DMS 273 (cell line): ENCODE data around the gene TJP3.

Experiments used
- DNase-seq: peaks from one replicate; lab custom pipeline; 2025; ENCODE audit not compliant: unreplicated experiment; lab: John Stamatoyannopoulos, UW

TJP3 gene

GRCh38 chr19:3691726-3692125 is 16.5 kb upstream of the TJP3 start:
- no peak for DNase-seq

GRCh38 chr19:3692141-3693024 is 15.8 kb upstream of the TJP3 start:
- DNase-seq, result no peak

- DNase-seq, result no peak
Measured at GRCh38 chr19:3693025-3693925, 14.9 kb upstream of the TJP3 start.

GRCh38 chr19:3694361-3695123 is 13.6 kb upstream of the TJP3 start:
- no peak for DNase-seq

- DNase-seq, result no peak
Measured at GRCh38 chr19:3695124-3695733, 13.0 kb upstream of the TJP3 start.

GRCh38 chr19:3695986-3696659 is 12.1 kb upstream of the TJP3 start:
- no peak for DNase-seq

GRCh38 chr19:3696660-3696995 is 11.6 kb upstream of the TJP3 start:
- DNase-seq, result no peak

GRCh38 chr19:3697094-3697493 is 11.1 kb upstream of the TJP3 start:
- DNase-seq, result no peak

- no peak for DNase-seq
Measured at GRCh38 chr19:3697671-3698385, 10.4 kb upstream of the TJP3 start.

- DNase-seq, result no peak
Measured at GRCh38 chr19:3698386-3698950, 9.7 kb upstream of the TJP3 start.

GRCh38 chr19:3698974-3699740 is 9.0 kb upstream of the TJP3 start:
- DNase-seq, result peak; percentile 68

GRCh38 chr19:3699741-3700241 is 8.4 kb upstream of the TJP3 start:
- DNase-seq, result no peak

GRCh38 chr19:3700242-3701032 is 7.7 kb upstream of the TJP3 start, which contains the start of gene PIP5K1C:
Gene PIP5K1C, minus strand, starts transcription at chr19:3700468. Its CDS starts 78 bp downstream, at chr19:3700390.
- peak; percentile 94 for DNase-seq

- no peak for DNase-seq
Measured at GRCh38 chr19:3701200-3701599, 7.0 kb upstream of the TJP3 start.

- DNase-seq, result no peak
Measured at GRCh38 chr19:3707868-3708206, 347 bp upstream of the TJP3 start.

GRCh38 chr19:3710265-3710812 is 2.2 kb downstream of the TJP3 start:
- peak; percentile 84 for DNase-seq
